Fibroblast of peridontal ligament (primary cell): Measurements from ENCODE around the gene IL12A.

Source experiments
- DNase-seq: peaks from one replicate; pipeline ENCODE4 v3.0.0-alpha.2; 2010; ENCODE audit errors: extremely low read depth

The IL12A gene

DNA sequence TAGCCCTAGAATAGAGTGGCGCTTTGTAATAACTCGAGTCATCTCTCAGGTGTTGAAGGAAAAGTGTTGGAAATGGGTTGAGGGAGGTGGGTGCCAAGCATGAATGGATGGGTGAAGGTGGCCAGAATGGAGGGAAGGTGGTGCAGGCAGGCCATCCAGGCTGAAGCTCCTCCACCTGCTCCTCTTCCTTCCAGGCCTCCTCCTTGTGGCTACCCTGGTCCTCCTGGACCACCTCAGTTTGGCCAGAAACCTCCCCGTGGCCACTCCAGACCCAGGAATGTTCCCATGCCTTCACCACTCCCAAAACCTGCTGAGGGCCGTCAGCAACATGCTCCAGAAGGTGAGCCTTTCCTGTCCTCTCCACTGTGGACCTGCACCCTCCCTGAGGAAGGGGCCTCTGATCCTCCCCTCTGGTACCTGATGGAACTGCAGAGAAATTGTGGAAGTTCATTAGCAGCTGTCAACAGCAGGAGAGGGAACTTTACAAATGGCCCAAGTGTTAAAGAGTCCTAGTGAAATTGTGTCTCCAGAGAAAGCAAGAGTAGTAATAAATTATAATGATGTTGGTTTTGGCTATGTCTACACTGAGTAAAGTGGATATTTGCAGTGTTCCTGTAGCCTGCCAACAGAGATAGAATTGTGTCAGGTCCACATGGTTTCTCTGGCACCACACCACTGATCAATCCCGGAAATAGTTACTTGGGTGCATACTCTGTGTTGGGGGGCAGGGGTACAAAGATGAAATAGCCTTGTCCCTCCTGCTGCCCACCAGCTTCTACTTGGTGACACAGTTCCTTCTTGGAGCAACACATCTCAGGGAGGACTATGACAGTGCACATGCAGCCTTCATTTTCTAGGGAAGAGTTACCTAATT lies 1.6 kb downstream of the IL12A start:
- DNase-seq: no peak

DNA sequence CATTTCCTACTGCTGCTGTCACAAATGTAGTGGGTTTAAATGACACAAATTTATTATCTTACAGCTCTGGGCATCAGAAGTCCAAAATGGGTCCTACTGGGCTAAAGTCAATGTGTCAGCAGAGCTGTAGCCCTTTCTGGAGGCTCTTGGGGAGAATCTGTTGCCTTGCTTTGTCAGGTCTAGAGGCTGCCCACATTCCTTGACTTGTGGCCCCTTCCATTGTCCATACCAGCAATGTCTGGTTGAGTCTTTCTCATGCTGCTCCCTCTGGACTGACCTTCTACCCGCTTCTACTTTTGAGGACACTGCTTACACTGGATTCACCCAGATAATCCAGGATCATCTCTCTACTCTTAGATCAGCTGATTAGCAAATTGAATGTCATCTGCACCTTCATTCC lies 3.0 kb downstream of the IL12A start:
- no peak for DNase-seq

DNA sequence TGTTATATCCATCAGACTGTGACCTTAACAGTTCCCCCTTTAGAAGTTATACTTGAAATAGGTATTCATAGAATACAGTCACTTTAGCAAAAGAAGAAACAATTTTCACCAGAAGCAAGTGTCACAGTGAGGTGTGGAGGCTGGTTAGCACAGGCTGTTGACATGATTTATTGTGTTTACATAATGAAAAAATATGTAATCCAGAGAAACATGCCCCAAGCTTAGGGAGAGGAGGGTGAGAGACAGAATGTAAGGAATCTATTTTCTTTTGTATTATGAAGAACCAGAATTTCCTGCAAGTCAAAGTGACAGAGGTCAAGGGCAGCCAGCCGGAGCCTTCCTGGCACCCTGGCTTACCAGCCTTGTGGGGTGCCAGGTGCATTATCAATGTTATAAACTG lies 4.0 kb downstream of the IL12A start:
- DNase-seq: no peak

DNA sequence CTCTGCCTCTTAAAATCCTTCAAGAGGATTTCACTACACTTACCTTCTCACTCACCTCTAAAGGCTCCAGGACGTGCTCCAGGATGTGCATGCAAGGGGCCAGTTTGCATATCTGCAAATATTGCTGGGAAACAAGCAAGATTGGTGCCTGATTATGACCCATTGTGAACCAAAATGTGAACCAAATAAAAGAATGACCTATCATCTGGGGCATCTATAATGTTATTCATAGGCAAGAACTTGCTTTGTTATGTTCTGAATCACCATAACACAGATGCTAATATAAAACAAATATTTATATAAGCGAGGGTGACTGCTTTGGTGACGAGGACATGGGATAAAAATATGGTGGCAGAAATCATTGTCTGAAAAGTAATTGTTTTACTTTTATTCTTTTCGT lies 5.5 kb downstream of the IL12A start:
- peak; percentile 39 for DNase-seq

DNA sequence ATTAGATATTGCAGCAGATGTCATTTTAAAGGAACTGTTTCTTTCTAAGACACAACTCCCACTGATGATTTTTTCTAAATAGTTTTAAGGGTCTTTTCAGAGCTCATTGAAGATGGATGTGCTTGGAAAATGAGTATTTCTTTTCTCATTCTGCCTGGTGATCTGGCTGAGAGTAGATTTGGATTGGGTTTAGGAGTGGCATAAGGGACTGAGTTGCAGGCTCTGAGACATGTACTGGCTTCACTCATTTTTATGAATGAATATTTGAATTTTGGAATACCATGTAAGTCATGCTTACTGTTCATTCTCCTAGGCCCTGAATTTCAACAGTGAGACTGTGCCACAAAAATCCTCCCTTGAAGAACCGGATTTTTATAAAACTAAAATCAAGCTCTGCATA lies 6.5 kb downstream of the IL12A start:
- DNase-seq: no peak

DNA sequence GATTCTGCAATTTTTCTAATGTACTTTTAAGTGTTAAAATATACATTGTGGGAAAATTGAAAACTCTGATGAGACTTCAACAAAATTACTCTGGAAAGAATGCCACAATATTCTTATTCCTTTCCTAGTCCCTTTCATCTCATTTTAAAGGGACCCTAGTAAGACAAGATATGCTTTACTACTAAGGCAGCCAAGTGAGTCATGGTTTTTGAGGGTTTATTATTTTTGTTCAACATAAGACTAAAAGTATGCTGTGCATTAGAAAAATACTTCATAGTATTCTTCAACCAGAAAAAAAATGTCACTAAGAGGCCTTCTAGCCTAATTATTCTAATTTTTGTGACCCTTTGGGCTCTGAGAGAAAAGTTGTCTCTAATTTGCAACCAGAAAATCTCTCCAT lies 7.4 kb downstream of the IL12A start:
- peak; percentile 50 for DNase-seq

DNA sequence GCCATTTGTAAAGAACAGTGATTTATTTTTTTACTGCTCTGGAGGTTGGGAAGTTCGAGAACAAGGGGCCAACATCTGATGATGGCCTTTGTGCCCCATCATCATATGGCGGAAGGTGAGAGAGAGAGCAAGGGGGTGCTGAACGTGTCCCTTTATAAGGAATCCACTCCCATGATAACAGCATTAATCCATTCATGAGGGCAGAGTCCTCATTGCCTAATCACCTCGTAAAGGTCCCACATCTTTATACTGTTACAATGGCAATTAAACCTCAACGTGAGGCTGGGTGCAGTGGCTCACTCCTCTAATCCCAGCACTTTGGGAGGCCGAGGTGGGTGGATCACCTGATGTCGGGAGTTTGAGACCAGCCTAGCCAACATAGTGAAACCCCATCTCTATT lies 8.3 kb downstream of the IL12A start:
- no peak for DNase-seq

DNA sequence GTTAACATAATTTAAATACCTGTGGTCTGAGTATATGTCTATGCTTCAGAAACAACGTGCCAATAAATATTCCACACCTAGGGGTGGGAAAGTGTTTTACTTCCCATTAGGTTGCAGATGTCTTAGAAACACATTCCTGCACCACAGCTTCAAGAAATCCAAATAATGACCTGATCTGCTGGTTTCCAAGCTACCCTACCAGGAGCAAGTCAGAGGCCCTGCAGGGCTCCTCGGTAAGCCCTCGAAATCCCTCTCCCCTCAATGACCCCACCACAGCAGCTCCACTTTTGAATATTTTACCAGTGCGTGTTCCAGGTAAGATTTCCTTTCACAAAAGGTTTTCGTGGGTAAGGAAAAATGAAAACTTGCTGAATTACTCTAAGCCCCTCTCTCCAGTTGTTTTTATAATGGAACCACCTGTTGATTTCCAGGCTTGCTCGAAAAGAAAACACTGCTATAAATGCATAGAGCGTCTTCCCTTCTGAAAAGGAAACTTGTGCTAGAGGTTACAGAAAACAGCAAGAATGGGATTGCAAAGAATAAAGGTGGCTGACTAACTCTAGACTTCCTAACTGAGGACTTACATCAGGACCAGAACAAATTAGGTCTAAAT lies 12.6 kb downstream of the IL12A start:
- no peak for DNase-seq

DNA sequence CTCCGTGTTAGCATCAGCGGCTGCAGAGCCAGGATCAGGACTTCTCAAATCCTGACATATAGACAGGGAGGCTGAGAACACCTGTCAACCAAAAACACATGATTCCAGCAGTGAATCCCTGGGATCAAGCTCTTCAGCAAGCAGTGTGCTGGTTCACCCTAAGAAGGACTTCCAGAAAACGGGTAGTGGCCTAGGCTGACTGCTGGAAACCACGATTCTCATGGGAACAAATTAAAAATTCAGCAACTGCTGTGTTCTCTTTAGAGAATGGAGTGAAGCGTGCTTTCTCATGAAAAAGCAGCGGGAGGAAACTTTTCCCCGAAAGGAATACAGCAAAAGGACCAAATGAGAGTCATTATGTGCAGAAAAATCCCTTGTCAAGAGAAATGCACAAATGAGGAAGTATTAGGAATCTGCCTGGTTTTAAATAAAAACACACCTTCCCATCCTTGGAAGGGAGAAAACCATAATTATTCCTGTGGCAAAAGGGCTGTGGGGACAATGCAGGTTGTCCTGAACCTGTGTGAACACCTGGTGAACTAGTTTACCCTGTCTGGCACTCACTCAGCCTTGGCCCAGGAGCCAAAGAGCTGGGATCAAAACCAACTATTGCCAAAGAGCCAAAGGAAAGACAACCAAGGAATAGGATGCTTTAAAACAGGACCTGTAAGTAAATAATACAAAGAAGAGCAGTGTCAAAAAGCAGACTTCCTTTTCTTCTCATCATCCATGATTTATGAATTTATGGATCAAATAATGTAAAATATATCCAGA lies 13.4 kb downstream of the IL12A start:
- DNase-seq: peak; percentile 60

DNA sequence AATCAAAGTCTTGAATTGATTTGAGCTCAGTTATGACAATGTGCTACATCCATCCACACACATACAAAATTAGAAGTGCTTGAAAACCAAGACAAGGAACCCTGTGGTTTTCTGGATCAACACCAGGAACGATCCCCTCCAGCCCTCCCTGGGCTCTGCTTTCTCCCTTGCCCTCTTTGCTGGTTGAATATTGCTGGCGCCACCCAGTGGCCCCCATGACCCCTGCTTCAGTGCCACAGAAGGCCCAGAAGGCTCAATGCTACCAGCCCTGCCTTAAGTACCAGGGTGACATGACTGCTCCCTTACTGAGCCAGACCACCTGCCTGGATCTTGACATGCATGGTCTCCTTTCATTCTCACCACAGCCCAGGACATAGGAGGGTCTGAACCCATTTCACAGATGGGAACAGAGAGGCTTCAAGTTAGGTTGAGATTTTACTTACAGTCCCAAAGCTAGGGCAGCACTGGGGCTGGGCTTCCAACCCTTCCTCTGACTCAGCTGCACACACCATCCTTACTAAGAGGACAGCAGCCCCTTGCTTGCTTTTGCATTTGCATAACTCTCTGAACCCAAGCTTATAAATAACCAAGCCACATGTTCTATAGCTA lies 15.0 kb downstream of the IL12A start:
- DNase-seq: peak; percentile 57

DNA sequence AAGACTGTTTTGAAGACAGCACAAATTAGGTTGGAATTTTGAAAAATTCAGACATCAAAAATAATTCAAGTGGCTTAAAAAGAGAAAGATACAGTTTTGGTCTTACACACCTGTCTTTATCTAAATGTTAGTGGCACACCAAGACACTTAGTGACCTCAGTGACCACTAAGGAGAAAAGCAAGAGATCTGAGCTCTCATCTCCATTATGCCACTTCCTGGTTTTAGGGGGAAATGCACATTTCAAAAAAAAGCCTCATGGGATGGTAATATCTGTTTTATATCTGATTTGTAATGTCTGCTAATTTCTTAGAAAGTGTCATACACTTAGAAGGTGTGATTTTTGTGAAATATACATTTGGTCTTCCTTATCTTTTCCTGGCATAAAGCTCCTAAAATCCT lies 16.4 kb downstream of the IL12A start:
- DNase-seq: no peak

DNA sequence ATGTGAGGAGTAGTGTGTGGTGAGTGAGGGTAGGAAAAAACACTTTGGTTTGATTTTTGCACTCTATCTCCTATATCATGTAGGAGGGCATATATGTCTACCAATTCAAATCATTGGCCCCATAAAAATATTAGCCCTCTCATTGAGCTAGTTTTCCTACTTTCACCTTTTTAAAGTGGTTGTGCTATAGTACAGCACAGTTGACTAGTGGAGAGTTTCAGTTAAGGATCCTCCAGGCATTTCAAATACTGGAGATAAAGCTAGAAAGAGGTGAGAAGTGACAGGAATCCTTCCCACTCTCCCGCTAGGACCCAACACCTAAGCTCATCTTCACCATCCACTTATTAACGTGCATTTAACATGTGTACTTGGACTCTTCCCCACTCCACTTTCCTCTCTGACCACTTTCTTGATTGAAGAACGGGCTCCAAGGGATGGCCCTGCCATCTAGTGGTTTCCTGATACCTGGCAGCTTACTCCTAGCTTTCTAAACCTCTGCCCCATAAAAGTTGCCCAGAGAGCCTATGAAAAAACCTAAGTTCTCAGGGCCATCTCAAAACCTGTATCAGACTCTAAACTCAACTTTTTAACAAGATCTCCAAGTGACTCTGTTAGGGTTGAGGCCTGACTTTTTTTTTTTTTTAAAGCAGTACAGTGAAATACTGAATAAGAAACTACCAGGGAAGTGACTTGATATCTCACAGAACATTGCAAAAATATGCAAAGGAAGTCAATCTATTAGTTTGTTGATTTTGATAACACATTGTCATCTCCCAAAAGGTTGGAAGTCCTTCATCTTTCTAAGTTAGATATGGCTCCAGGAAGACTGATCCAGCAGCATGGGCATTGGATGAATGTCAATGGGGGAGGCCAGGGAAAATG lies 17.9 kb downstream of the IL12A start:
- peak; percentile 85 for DNase-seq

DNA sequence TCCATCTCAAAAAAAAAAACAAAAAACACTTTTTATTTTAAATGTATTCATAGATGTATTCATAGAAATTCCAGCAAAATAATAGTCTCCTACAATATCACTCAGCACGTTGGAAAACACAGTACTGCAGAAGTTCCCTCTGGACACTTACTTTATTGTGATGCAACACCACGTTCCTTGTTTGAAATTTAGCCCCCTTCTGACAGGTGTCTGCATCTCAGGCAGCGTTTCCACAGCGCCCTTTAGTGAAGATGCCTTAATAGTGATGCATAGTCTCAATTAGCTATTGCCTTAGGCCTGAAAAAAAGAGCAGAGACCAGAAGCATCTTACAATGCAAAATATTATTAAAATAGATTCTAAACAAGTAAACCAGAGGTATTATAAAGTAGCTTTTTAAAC lies 20.3 kb downstream of the IL12A start:
- no peak for DNase-seq

DNA sequence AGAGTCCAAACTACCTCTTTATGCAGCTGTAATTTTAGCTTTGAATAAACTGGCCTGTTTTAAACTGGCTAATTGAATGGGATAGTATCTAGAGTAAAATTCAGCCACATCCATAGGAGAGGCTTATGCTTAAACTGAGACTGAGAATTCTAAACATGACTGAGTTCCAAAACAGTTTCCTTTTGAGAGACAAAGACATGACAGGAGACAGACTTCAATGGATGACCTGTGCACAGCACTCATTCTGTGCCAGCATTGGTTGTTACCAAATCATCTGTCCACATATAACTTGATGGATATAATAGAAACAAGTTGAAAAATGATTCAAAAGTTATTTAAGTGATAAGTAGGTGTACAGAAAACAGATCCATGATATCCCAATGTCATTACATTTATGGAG lies 20.9 kb downstream of the IL12A start:
- DNase-seq: no peak

DNA sequence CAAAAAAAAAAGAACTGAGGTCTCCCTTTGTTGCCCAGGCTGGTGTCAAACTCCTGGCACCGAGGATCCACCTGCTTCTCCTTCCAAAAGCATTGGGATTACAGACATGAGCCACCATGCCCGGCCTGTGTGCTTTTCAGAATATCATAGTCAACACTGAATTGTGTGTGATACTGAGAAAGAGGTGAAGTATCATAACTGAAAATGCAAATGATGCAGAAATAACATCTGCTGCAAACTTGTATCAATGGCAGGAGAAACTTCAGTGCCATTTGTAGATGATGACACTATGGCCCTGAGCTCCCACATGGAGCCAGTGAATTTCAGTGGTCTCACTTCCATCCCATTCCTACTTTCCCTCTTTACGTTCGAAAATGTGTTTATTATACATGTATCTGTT lies 21.9 kb downstream of the IL12A start:
- DNase-seq: no peak

DNA sequence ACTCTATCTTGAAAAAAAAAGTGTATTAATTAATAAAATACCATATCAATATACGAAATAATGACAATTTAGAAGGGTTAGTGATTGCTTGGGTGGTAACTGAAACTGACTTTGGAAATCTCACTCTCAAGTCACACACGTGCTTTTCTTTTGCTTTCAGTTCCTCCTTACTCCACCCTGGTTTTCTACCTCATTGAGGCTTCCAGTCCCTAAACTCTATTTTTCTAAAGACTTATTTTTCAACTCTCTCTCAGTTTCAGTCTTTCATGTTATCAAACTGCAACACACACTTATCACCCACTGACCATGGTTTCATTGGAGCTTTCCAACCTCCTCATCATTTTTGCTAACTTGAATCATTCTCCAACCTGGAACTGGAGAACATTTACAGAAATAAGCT lies 23.5 kb downstream of the IL12A start:
- DNase-seq: no peak

DNA sequence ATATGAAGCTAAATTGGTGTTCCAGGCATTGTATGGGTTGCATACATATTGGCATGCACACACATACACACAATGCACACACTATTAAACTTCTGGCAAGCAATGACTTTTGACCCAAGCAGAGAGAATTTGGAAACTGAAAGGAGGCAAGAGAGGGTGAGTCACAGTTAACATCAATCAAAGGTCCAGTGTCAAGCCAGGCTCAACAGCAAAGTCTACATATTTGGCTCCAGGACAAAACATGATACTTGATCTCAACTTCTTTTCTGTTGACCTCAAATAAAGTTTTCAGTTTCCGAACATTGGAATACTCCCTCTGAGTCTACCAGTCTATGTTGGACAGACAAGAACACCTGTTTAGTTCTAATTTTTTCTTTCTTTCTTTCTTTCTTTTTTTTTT lies 28.3 kb downstream of the IL12A start:
- peak; percentile 58 for DNase-seq

DNA sequence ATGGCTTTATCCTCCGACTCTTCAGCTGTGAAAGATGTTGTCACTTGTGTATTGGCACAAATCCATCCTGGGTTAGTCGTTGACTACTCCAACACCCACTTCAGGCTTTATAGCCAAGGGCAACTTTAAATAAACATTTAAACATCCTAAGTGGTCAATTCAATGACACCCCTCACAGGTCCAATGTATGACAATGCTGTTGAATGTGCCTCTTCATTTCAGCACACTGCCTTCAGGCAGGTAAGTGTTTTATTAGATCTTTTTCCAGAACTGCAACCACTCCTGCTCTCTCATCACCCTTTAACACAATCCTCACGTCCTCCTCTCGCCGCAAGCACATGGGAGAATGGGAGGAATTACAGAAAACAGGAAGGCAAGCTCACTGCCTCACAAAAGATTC lies 30.3 kb downstream of the IL12A start:
- no peak for DNase-seq

DNA sequence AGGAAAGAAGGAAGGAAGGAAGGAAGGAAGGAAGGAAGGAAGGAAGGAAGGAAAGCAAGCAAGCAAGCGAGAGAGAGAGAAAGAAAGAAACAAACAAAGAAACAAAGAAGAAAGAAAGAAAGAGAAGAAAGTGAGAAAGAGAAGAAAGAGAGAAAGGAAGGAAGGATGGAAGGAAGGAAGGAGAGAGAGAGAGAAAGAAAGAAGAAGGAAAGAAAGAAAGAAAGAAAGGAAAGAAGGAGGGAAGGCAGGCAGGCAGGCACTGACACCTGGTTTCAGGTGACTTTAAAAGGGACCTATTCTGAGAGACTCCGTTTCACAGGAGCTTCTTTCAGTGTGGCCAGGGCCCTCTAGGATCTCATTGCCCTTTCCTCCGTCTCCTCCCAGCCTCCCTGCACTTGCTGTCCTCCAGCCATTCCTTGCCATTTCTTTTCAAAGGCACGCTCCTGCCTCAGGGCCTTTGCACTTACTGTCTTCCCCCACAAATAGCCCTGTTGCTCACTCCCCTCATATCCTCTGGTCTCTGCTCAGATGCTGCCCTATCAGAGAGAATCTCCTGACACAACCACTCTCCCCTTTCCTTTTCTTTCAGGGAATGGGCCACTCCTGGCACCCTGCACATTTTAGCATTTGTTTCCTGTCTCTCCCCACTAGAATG lies 31.5 kb downstream of the IL12A start:
- no peak for DNase-seq

DNA sequence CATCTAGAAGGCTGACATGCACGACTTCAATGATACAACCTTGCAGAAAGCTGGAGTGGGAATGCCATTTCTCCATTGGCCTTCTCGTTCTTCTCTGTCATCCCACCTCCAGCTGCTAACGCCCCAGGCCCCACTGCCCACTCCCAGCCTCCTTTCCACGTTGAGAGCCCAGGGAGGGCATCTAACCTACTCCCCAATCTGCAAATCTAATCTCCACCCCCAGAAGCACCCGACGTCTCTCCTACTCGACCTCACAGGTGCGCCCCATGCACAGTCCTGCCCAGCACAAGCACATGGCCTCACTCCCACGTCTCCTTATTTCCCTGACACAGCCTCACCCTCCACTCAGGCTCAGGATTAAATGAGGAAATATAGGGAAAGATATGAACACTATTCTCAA lies 33.4 kb downstream of the IL12A start:
- DNase-seq: no peak

DNA sequence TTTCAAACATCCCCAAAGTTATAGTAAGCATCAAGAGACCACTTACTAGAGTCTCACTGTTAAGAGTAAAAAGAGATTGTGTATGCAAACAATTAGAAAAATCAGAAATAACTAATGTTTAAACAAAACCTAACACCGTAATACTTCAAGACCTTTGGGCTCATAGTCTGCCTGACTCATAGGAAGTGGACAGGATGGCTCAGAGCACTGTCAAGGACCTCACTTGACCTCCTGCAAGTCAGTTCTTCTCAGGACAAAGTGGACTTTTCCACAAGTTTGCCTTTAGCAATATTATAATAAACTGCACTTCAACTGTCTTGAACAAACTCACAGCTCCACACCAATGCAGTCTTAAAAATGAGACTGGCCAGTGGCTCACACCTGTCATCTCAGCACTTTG lies 34.8 kb downstream of the IL12A start:
- DNase-seq: no peak
